Type B pancreatic cell (in vitro differentiated cells): ENCODE results near the gene HELT. TPM values are rescaled to one million over a fixed set of nuclear protein-coding genes. Genes with fewer than 3 reads are reported as not detected.
"Not testable (repeated sequence)": the region's sequence is repeated elsewhere in the genome, so short reads cannot be mapped to it uniquely, and the experiment has no call there.

ENCODE experiments used
- DNase-seq: peaks from one replicate; pipeline ENCODE4 v3.0.0; 2021; ENCODE audit warnings: mixed read lengths; ENCODE audit not compliant: unreplicated experiment; ENCODE audit errors: extremely low spot score
- H3K27ac Mint-ChIP-seq: 2 replicates; pipeline ENCODE4 v1.8.0; 2021; ENCODE audit warnings: mild to moderate bottlenecking, mixed read lengths
- H3K27me3 Mint-ChIP-seq: 2 replicates; pipeline ENCODE4 v1.8.0; 2021; ENCODE audit warnings: mixed read lengths
- H3K36me3 Mint-ChIP-seq: 2 replicates; pipeline ENCODE4 v1.8.0; 2021; ENCODE audit warnings: mixed read lengths
- H3K4me1 Mint-ChIP-seq: one replicate; pipeline ENCODE4 v1.8.0; 2021; ENCODE audit warnings: mixed read lengths; ENCODE audit not compliant: unreplicated experiment
- H3K4me3 Mint-ChIP-seq: 2 replicates; pipeline ENCODE4 v1.8.0; 2021; ENCODE audit warnings: mild to moderate bottlenecking, mixed read lengths
- H3K9me3 Mint-ChIP-seq: 2 replicates; pipeline ENCODE4 v1.8.0; 2021; ENCODE audit warnings: mixed read lengths
- total RNA-seq: library from RNA; stranded (reverse); gene quantifications from 2 replicates; pipeline ENCODE4 v1.2.1, GENCODE V29; 2021; ENCODE audit warnings: low replicate concordance
- TF ChIP-seq, protein P1 (sequence below): fragments of 200-600 bp; sonication (generic); conservative IDR thresholded peaks from 2 replicates; pipeline ENCODE4 v1.5.0; 2021; ENCODE audit warnings: antibody characterized with exemption, mild to moderate bottlenecking

The HELT gene
- total RNA-seq, 1 donor from 2014 or later: 0.36 TPM

DNA sequence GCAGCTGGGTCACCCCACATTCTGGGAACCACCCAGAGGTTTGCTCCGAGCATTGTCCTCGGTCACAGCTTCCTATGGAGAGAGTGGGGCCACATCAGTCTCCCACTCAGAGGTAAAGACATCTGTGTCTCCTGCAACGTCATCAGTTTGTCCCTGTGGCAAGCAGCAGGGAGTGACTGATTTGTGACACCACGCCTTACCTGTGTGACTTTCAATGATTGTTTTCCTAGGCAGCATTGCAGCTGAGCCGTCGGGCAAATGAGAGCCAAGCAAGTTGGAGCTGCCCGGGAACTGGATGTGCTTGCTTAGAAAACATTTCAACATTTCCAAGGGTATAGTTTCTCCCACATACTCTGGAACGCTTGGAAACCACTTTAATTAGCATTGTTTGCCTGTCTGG is 29.7 kb upstream of the HELT start:
- TF ChIP-seq, protein P1, sequence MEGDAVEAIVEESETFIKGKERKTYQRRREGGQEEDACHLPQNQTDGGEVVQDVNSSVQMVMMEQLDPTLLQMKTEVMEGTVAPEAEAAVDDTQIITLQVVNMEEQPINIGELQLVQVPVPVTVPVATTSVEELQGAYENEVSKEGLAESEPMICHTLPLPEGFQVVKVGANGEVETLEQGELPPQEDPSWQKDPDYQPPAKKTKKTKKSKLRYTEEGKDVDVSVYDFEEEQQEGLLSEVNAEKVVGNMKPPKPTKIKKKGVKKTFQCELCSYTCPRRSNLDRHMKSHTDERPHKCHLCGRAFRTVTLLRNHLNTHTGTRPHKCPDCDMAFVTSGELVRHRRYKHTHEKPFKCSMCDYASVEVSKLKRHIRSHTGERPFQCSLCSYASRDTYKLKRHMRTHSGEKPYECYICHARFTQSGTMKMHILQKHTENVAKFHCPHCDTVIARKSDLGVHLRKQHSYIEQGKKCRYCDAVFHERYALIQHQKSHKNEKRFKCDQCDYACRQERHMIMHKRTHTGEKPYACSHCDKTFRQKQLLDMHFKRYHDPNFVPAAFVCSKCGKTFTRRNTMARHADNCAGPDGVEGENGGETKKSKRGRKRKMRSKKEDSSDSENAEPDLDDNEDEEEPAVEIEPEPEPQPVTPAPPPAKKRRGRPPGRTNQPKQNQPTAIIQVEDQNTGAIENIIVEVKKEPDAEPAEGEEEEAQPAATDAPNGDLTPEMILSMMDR: no peak
- H3K9me3 Mint-ChIP-seq: no peaks in the 10 kb centered on the region
- H3K4me1 Mint-ChIP-seq: no peaks in the 10 kb centered on the region
- H3K36me3 Mint-ChIP-seq: no peaks in the 10 kb centered on the region
- H3K27me3 Mint-ChIP-seq: no peaks in the 10 kb centered on the region
- peak overlapping the region; percentile 49 for H3K27ac Mint-ChIP-seq
- DNase-seq: no peak
- no peak overlapping the region for H3K4me3 Mint-ChIP-seq

DNA sequence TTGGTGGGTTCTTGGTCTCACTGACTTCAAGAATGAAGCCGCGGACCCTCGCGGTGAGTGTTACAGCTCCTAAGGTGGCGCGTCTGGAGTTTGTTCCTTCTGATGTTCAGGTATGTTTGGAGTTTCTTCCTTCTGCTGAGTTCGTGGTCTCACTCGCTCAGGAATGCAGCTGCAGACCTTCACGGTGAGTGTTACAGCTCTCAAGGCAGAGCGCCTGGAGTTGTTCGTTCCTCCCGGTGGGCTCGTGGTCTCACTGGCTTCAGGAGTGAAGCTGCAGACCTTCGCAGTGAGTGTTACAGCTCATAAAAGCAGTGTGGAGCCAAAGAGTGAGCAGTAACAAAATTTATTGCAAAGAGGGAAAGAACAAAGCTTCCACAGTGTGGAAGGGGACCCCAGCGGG is 29.0 kb upstream of the HELT start:
- H3K9me3 Mint-ChIP-seq, DNase-seq, H3K27me3 Mint-ChIP-seq, H3K4me3 Mint-ChIP-seq, H3K4me1 Mint-ChIP-seq, H3K36me3 Mint-ChIP-seq: not testable (repeated sequence)
- peak overlapping the region; percentile 49 for H3K27ac Mint-ChIP-seq

DNA sequence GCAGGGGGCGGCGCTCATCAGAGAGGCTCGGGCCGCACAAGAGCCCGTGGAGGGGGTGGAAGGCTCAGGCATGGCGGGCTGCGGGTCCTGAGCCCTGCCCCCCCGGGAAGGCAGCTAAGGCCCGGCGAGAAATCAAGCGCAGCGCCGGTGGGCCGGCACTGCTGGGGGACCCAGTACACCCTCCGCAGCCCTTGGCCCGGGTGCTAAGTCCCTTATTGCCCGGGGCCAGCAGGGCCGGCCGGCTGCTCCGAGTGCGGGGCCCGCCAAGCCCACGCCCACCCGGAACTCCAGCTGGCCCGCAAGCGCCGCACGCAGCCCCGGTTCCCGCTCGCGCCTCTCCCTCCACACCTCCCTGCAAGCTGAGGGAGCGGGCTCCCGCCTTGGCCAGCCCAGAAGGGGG is 28.2 kb upstream of the HELT start:
- not testable (repeated sequence) for DNase-seq, H3K9me3 Mint-ChIP-seq, H3K27ac Mint-ChIP-seq, H3K36me3 Mint-ChIP-seq, H3K27me3 Mint-ChIP-seq, H3K4me3 Mint-ChIP-seq, H3K4me1 Mint-ChIP-seq

DNA sequence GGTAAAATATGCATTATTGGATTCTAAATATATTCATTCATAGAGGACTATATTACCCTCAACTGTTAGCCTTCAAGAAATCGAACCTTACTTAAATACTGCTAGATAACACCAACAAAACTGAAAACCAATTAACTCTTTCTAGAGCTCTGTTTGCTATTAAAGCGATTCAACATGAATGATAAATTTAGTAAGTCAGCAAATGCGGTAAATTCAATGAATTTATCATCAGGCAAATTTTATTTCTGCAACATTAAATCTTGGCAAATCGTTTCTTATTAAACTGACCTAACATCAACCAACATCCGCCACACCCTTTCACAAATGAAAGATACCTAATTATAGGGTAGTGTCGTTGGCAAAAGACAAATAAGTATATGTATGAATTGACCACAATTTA is 26.4 kb upstream of the HELT start:
- TF ChIP-seq, protein P1: no peak
- Mint-ChIP-seq H3K27ac (no peak overlapping the region), H3K9me3 (no peaks in the 10 kb centered on the region), H3K27me3 (peaks cover 2% of the 10 kb centered on the region), H3K4me1 (no peaks in the 10 kb centered on the region), H3K4me3 (no peak overlapping the region), H3K36me3 (no peaks in the 10 kb centered on the region)
- no peak for DNase-seq

DNA sequence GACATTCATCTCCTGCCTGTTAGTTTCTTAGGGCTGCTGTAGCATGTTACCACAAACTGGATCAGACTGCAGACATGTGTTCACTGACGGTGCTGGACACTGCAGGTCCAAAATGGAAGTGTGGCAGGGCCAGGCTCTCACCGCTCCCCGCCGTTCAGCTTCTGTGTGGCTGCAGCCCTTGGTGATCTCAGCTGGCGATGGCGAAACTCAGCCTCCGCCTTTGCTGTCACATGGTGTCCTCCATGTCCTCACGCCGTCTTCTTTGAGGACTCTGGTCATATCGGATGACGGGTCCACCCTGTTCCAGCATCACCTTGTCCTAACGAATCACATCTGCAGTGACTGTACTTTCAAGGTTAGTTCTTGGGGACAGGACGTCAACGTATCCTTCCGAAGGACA is 25.9 kb upstream of the HELT start:
- Mint-ChIP-seq H3K4me1 (no peaks in the 10 kb centered on the region), H3K27ac (no peak overlapping the region), H3K4me3 (no peak overlapping the region), H3K27me3 (peaks cover 5% of the 10 kb centered on the region), H3K36me3 (no peaks in the 10 kb centered on the region), H3K9me3 (no peaks in the 10 kb centered on the region)
- no peak for DNase-seq
- TF ChIP-seq, protein P1: no peak

DNA sequence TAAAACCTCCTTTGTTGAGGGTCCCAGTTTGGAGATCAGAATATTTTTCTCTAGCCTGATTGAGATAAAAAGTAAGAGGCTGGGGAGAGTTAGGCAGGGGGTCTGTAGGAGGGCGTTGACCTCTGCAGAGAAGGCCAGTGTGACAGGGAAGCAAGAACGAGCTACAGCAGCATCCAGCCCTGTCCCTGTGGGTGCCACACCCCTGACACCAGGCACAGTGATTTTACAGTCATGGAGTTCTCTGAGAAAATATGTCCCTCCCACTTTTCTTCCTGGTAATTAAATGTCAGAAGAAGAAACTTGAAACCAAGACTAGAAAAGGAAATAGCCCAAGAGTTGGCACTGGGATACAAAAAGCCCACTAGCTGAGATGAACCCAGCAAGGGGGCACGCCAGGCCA is 25.0 kb upstream of the HELT start:
- no peak overlapping the region for H3K27ac Mint-ChIP-seq
- H3K9me3 Mint-ChIP-seq: no peaks in the 10 kb centered on the region
- H3K36me3 Mint-ChIP-seq: no peaks in the 10 kb centered on the region
- peaks cover 5% of the 10 kb centered on the region for H3K27me3 Mint-ChIP-seq
- no peak overlapping the region for H3K4me3 Mint-ChIP-seq
- no peaks in the 10 kb centered on the region for H3K4me1 Mint-ChIP-seq
- TF ChIP-seq, protein P1: no peak
- no peak for DNase-seq

DNA sequence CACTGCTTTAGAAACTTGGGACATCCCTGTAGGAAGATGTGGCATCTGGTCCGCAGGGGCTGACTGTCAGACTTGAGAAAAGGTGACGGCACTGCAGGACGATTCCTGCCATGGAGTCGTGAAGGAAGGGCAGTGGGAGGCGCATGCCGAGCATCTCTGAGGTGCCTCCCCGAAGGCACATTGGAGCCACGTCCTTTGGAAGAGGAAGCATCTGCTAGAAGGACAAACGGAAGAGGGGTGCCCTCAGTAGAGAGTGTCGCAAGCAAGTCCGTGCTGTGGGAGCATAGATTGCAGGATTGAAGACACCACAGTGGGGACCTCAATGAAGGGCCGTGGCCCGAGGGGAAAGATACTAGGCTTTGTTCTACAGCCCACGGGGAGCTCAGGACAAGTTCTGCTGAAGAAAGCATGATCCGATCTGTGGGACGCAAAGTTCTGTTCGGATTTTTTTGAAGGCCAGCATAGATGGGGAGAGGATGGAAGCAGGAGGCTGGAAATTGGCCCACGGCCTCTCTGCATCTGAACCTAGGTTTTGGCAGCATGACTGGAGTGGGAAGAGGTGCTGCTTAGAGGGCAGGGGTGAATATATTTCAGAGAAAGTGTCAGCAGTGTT is 24.2 kb upstream of the HELT start:
- H3K36me3 Mint-ChIP-seq: no peaks in the 10 kb centered on the region
- no peaks in the 10 kb centered on the region for H3K9me3 Mint-ChIP-seq
- TF ChIP-seq, protein P1: no peak
- no peak overlapping the region for H3K4me3 Mint-ChIP-seq
- no peak overlapping the region for H3K27ac Mint-ChIP-seq
- no peak for DNase-seq
- H3K4me1 Mint-ChIP-seq: no peaks in the 10 kb centered on the region
- H3K27me3 Mint-ChIP-seq: peaks cover 5% of the 10 kb centered on the region
